ENCODE results near the gene RNU6-9.
A peak's percentile ranks its signal among the peaks of the same experiment; 100 is the strongest.

RNU6-9 gene

DNA sequence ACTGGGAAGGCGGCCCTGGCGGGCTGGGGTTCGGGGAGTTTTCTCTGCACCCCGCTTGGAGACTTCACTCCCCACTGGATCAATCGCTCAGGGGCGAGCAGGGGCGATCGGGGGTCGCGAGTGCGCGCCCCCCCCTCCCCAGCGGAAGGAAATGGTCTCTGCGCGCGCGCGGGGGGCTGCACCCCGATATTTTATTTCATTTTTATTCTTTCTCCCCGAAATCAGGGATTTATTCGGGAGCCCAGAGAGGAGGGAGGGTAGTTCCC is 33.0 kb downstream of the RNU6-9 start:
- DNase-seq (ENCODE audit: insufficient read length, low spot score) (no peak), FAIRE-seq (no peak)
- TF ChIP-seq, protein P1, sequence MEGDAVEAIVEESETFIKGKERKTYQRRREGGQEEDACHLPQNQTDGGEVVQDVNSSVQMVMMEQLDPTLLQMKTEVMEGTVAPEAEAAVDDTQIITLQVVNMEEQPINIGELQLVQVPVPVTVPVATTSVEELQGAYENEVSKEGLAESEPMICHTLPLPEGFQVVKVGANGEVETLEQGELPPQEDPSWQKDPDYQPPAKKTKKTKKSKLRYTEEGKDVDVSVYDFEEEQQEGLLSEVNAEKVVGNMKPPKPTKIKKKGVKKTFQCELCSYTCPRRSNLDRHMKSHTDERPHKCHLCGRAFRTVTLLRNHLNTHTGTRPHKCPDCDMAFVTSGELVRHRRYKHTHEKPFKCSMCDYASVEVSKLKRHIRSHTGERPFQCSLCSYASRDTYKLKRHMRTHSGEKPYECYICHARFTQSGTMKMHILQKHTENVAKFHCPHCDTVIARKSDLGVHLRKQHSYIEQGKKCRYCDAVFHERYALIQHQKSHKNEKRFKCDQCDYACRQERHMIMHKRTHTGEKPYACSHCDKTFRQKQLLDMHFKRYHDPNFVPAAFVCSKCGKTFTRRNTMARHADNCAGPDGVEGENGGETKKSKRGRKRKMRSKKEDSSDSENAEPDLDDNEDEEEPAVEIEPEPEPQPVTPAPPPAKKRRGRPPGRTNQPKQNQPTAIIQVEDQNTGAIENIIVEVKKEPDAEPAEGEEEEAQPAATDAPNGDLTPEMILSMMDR (IDR thresholded peaks at IDR 0.05; ENCODE audit: insufficient read depth, missing control alignments) = no peak

DNA sequence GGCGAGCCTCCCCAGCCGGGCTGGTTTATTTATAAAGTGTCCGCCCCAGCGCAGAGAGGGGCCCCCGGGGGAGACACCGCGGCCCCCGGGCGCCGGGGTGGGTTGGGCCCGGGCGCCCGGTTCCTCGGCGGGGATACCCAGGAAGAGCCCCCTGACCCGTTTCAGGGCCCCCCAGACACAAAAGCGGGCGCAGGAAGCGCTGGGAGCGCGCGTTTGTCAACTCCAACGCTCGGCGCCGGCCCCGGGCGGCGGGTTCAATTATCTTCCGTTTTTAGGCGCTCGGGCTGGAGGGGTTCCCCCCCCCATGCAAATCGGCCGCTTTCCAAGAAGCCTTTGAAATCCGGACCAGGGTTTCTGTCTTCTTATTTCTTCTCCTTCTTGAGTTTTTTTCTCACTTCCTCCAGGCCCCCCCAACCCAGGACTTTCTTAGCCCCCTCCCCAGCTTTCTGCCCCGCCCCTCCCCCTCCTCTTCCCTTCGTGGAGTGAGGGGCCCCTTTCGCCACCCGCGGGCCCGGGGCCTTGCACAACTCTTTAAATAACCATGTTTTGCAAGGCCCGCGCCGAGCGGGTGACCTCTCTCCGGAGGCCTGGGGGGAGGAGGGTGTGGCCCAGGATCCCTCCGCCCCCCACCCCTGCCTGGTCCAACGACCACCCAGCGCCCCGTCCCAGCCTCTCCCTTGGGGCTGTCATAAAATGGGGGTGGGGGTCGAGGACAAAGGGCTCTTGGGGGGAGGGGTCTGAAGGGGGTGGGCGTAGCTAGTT is 33.5 kb downstream of the RNU6-9 start:
- TF ChIP-seq, protein P1 (IDR thresholded peaks at IDR 0.05; ENCODE audit: insufficient read depth, missing control alignments) = no peak
- no peak for DNase-seq (ENCODE audit: insufficient read length, low spot score)
- no peak for FAIRE-seq

DNA sequence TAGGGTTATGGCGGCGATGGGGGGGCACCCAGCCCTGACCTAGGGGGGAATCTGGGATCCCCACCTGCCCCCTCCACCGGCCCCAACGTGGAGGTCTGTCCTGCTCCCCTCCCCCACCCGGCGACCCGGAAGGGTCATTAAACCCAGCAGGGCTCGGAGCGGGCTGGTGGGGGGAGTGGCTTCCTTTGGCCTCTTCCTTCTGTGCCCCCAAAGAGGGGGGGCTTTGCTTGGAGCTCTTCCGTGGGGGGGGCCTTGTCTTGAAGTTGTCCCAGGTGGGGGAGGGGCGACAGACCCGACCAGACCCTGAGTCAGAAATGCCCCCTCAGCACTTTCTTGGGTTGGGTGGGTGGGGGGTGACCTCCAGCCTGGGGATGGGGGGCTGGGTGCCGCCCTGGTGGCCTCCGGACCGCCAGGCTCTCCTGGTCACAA is 34.1 kb downstream of the RNU6-9 start:
- no peak for FAIRE-seq
- TF ChIP-seq, protein P1 (IDR thresholded peaks at IDR 0.05; ENCODE audit: insufficient read depth, missing control alignments) = no peak
- no peak for DNase-seq (ENCODE audit: insufficient read length, low spot score)

DNA sequence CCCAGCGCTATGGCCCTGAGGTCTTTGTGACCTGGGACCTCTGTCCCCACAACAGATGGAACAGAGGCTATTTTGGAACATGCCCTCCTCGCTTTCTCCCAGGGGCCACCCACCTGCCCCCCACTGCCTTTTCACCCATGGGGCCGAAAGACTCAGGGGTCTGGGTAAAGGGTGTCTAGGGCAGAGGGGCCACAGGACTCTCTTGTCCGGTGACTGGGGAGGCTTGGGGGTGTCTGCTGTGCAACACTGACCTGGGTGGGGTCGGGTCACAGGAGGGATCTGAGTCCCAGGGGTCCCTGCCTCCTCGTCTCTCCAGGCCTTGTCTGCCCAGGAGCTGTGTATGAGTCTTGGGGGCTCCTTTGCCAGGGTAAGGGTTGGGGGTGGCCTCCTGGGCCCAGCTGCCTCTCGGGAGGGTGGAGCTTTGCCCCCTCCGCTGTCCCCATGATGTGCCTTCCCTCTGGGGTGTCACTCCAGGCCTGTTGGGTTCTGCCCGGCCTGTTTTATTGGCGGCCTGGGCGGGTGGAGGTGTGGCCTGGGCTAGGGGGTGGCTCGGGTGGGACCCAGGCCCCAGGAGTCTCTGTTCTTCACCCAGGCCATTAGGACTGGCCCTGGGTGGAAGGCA is 34.6 kb downstream of the RNU6-9 start:
- TF ChIP-seq, protein P1 (IDR thresholded peaks at IDR 0.05; ENCODE audit: insufficient read depth, missing control alignments) = no peak
- DNase-seq (ENCODE audit: insufficient read length, low spot score) = no peak
- no peak for FAIRE-seq

DNA sequence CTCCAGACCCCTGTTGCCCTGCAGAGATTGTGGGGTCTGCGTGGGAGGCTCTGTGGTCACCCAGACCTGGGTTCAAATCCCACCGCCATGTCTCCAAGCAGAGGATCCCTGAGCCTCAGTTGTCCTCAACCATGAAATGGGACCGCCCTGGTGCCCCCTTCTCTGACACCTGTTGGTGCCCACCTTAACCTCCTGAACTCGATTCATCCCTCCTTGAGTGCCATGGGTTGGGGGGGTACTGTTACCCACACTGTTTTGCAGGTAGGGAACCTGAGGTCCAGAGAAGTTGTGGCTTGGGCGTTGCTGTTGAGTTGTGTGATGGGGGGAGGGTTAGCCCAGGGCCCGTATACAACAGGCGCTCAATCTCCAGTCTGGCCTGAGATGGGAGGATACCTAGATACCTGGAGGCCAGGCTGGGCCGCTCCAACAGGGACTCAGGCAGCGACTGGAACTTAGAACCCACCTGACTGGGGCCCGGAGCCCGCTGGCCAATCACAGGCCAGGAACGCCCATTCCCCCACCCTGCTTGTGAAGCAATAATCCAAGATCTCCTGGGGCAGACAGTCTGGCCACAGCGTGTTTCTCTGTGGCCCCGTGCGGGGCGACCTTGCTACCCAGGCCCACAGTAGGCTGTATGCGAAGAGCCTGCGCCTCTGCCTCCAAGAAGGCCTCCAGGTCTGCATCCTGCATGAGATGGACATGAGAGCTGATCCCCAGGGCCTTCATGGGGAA is 35.4 kb downstream of the RNU6-9 start:
- TF ChIP-seq, protein P1 (IDR thresholded peaks at IDR 0.05; ENCODE audit: insufficient read depth, missing control alignments) = no peak
- DNase-seq (ENCODE audit: insufficient read length, low spot score) (peak; percentile 90), FAIRE-seq (no peak)

DNA sequence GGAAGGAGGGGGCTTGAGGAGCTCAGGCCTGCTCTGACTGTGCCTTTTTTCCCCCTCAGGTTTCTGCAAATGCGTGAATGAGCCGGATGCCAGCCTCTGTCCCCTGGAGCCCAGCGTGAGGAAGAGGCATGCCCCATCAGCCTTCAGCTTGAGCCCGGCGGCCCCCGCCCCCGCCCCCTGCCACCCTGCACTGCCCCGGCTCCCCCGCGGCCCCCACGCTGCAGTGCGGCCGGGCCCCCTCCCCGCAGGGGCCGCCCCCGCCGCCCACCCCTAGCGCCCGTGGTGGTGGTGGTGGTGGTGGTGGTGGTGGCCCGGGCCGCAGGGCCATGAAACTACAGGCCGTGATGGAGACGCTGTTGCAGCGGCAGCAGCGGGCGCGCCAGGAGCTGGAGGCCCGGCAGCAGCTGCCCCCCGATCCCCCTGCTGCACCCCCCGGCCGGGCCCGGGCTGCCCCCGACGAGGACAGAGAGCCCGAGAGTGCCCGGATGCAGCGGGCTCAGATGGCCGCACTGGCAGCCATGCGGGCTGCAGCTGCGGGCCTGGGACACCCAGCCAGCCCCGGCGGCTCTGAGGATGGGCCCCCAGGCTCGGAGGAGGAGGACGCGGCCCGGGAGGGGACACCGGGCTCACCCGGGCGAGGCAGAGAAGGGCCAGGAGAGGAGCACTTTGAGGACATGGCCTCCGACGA is 36.1 kb downstream of the RNU6-9 start:
- DNase-seq (ENCODE audit: insufficient read length, low spot score) (no peak), FAIRE-seq (no peak)
- TF ChIP-seq, protein P1 (IDR thresholded peaks at IDR 0.05; ENCODE audit: insufficient read depth, missing control alignments) = no peak
